NCI-H2171 treated with DMSO at 0.1 percent for 48 hours (cell line): ENCODE results near the gene SDK1.

Source experiments
- DNase-seq: peaks from one replicate; lab custom pipeline; 2025; lab: John Stamatoyannopoulos, UW

SDK1 gene

GRCh38 chr7:3300651-3301448 lies at the start of gene SDK1:
Gene SDK1 (plus strand): TSS chr7:3301252. CDS start chr7:3301587, 335 bp downstream.
- DNase-seq, result peak; percentile 87

GRCh38 chr7:3254718-3255117 lies 46.3 kb upstream of the SDK1 start:
- no peak for DNase-seq

GRCh38 chr7:3259711-3260400 lies 41.2 kb upstream of the SDK1 start:
- no peak for DNase-seq

- no peak for DNase-seq
Measured at GRCh38 chr7:3260401-3260715, 40.7 kb upstream of the SDK1 start.

DNA sequence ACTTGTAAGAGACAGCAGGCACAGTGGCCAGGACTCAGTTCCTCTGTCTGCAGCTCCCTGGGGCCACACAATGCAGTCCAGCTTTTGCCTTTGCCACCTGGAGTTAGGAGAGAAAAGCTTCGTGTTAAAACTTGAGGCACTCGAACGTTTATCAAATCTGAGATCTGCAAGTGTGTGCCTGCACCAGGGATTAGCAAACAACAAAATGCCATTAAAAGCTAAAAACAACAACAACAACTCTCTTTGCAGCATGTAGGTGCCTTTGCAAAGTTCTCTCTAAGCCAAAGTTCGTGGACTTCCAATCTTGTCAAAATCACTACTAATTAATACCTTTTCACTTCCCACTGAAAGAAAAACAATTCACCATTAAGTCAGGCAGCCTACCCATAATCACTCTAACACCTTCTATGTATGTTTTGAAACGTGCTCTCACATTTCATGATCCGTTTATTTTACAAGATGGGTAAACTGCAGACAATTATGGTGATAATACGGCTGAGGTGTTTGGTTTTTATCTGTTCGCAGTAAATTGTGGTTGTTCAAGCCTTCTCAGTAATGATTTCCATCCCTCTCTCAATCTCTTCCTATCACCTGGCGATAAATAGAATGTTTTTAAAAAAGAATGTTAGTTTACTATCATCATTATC lies 36.2 kb upstream of the SDK1 start:
- DNase-seq, result peak; percentile 29

DNA sequence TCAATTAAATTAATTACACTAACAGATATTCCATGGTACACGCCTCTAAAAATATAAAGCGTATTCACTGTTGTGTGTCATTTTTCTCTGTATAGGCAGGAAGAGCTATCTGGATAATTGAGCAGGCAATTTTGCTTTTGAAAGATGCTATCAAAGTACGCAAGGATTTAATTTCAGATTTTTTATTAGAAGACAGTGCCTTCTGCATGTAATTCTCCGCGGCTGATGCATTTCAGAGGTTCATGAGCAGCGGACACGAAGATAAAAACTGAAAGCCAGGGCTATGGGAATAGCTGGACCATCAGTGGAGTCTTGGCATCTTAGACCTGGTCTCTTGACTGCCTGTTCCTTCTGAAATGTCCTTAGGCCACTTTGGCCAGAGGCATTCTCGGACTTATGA lies 35.7 kb upstream of the SDK1 start:
- no peak for DNase-seq

DNA sequence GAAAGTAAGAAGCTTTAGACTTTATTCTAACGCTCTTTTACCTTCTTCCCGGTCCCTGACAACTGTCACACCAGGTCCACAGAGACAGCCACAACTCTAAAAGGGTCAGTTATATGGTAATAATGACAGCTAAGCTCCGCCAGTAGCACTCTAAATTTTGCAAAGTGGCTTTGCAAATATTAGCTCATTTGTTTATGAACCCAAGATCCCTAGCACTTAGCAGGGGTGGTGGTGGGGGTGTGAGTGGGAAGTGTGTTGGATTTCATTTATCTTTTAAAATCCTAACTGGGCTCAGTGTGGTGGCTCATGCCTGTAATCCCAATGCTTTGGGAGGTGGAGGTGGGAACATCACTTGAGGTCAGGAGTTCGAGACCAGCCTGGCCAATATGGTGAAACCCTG lies 34.8 kb upstream of the SDK1 start:
- no peak for DNase-seq

GRCh38 chr7:3267966-3268690 lies 32.9 kb upstream of the SDK1 start:
- peak; percentile 100 for DNase-seq

DNA sequence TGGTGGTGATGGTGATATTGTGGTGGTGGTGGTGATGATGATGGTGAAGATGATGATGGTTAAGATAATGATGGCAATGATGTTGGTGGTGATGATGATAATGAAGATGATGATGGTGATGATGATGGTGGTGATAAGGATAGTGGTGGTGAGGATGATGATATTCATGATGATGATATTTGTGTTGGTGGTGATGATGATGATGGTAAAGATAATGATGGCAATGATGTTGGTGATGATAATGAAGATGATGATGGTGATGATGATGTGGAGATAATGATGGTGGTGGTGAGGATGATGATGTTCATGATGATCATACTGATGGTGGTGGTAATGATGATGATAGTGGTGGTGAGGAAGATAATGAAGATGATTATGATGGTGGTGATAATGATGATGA lies 30.7 kb upstream of the SDK1 start:
- DNase-seq, result no peak

DNA sequence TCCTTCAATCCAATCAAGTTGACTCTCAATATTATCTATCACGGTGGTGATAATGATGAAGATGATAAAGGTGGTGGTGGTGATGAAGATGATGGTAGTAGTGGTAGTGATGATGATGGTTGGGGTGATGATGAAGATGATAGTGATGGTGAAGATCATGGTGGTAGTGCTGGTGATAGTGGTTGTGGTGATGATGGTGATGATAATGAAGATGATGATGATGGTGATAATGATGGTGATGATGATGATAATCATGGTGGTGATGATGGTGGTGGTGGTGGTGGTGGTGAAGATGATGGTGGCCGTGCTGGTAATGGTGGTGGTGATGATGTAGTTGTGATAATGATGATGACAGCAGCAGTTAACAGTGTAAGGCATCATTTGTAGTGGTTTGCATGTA lies 29.8 kb upstream of the SDK1 start:
- no peak for DNase-seq

DNA sequence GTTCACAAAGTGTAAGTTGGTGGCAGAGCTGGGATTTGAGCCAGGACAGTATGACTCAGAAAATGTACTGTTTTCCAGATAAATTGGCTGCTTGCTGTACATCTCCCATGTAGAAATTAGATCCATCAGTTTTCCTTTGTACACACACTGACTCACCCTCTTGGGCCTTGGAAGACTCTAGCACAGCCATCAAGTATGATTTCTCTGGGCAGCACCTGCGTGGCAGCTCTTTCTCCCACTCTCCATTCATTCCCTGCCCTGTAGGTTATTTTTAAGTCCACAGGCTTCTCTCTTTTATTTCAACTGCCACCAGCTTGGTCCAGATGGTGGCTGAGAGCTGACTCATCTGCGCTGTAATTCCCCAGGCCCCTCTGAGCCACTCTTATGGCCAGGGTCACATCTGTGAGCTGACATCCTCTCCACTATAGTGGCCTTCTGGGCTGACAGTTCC lies 28.3 kb upstream of the SDK1 start:
- peak; percentile 89 for DNase-seq

DNA sequence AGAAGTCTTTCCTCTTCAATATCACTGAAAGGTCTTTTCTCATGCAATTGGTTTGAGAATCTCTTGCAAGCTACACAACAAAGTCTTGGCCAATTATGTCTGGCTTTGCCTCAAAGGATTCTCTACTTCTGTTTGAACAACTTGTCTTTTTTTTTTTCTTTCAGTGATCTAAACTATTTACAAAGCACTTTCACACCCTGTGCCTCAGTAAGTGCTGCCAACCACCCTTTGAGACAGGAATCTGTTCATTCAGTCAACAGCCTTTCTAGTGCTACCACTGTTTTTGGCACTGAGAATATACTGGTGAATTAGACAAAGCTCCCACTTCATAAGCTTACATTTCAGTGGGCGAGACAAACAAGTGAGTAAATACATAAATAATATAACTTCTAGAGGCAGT lies 26.9 kb upstream of the SDK1 start:
- DNase-seq, result no peak

GRCh38 chr7:3277604-3278572 lies 23.2 kb upstream of the SDK1 start:
- DNase-seq, result peak; percentile 61

DNA sequence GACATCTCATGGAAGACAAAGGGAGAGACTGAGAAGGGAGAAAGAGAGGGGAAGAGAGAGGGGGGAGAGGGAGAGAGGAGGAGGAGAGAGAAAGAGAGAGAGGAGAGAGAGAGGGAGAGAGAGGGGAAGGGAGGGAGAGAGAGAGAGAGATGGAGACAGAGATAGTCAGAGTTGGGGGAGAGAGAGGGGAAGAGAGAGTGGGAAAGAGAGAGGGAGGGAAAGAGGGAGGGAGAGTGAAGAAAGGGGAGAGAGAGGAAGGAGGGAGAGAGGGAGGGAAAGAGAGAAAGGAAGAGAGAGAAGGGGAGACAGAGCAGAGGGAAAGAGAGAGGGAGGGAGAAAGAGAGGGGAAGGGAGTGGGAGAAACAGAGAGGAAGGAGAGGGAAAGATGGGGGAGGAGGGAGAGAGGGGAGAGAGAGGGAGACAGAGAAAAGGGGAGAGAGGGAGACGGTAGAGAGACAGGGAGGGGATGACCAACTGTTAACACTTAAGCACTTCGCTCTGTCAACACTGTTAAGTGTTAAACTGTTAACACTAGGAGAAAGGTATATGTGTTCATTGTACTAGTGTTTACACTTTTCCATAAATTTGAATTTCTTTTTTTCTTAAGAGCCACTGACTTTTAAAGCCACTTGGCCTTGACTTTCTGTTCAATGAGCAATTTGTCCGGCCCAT lies 21.8 kb upstream of the SDK1 start:
- DNase-seq, result no peak

- no peak for DNase-seq
Measured at GRCh38 chr7:3280445-3280844, 20.6 kb upstream of the SDK1 start.

GRCh38 chr7:3280946-3281656 lies 20.0 kb upstream of the SDK1 start:
- DNase-seq, result no peak

DNA sequence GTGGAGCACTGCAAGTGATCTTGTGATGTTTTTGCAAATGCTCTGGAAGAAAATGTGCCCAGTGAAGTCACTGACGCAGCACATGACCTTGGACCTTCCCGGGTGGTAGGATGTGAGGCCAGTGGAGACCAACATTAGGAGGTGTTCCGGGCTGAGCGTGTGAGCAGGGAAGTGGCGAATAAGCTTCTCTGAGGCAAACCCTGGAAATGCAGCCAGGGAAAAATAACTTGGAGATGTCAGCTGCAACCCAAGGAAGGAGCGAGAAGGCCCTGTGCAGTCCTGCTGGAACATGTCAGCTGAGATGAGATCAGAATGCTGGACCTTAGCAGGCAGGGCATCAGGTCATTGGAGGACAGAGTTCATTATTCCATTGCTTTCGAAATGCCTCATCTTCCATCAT lies 18.6 kb upstream of the SDK1 start:
- no peak for DNase-seq

- DNase-seq, result no peak
Measured at GRCh38 chr7:3283130-3283704, 17.8 kb upstream of the SDK1 start.

GRCh38 chr7:3285652-3286051 lies 15.4 kb upstream of the SDK1 start:
- DNase-seq, result no peak

DNA sequence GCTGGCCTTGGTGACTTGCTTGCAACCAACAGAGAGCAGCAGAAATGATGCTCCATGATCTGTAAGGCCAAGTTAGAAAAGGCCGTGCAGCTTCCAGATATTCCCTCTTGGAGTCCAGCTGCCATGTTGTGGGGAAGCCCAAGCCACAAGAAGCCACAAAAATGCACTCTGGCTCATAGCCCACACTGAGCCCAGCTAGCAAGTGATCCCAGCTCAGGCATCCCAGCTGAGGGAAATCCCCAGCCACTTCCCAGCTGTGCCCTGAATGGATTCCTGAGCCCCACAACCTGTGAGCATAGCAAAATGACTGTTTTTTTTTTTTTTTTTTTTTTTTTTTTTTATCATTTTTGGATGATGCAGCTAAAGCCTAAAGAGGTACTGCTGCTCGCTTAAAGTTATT lies 11.1 kb upstream of the SDK1 start:
- DNase-seq, result no peak
